Effector memory CD8-positive, alpha-beta T cell (primary cell): ENCODE data around the gene ZNF813.
"Not testable (repeated sequence)": the region's sequence is repeated elsewhere in the genome, so short reads cannot be mapped to it uniquely, and the experiment has no call there.

Experiments used
- ATAC-seq: fragments of 150-1000 bp; cut with Tn5 transposase; replicated peaks from 2 replicates; pipeline ENCODE4 v1.10.0; 2021; ENCODE audit warnings: mild to moderate bottlenecking, moderate library complexity
- DNase-seq, 3 experiments: peaks; one replicate each; pipeline ENCODE4 v3.0.0; 2021
- H3K27ac Mint-ChIP-seq, 2 donors: one replicate each; pipeline ENCODE4 v1.8.0; 2022; ENCODE audit warnings: mild to moderate bottlenecking in 2 of 2, mixed read lengths in 2 of 2, moderate library complexity in 2 of 2
- H3K27me3 Mint-ChIP-seq, 2 donors: one replicate each; pipeline ENCODE4 v1.8.0; 2022; ENCODE audit warnings: mixed read lengths in 2 of 2
- H3K36me3 Mint-ChIP-seq: one replicate; pipeline ENCODE4 v1.8.0; 2022; ENCODE audit warnings: mild to moderate bottlenecking, moderate library complexity, mixed read lengths; ENCODE audit not compliant: insufficient read depth
- H3K4me1 Mint-ChIP-seq, 2 donors: one replicate each; pipeline ENCODE4 v1.8.0; 2022; ENCODE audit warnings: low read depth in 2 of 2, mixed read lengths in 2 of 2
- H3K4me3 Mint-ChIP-seq, 2 donors: one replicate each; pipeline ENCODE4 v1.8.0; 2022; ENCODE audit warnings: mild to moderate bottlenecking in 2 of 2, mixed read lengths in 2 of 2, moderate library complexity in 2 of 2
- H3K9me3 Mint-ChIP-seq, 2 donors: one replicate each; pipeline ENCODE4 v1.8.0; 2022; ENCODE audit warnings: mixed read lengths in 2 of 2

The ZNF813 gene

GRCh38 chr19:53503151-53503550 lies 35.6 kb downstream of the ZNF813 start:
- ATAC-seq, DNase-seq, H3K27ac Mint-ChIP-seq, H3K4me3 Mint-ChIP-seq, H3K4me1 Mint-ChIP-seq, H3K36me3 Mint-ChIP-seq: not testable (repeated sequence)
- H3K27me3 Mint-ChIP-seq, result peaks cover 8 to 12% of the 10 kb centered on the region in 2 donors
- H3K9me3 Mint-ChIP-seq, result peaks cover 3 to 12% of the 10 kb centered on the region in 2 donors

- H3K27ac Mint-ChIP-seq, H3K4me1 Mint-ChIP-seq, DNase-seq, H3K9me3 Mint-ChIP-seq, ATAC-seq, H3K36me3 Mint-ChIP-seq, H3K4me3 Mint-ChIP-seq: not testable (repeated sequence)
- peaks cover 15 to 17% of the 10 kb centered on the region in 2 donors for H3K27me3 Mint-ChIP-seq
These were observed 36.3 kb downstream of the ZNF813 start for GRCh38 chr19:53503671-53504364.

- H3K36me3 Mint-ChIP-seq, H3K4me1 Mint-ChIP-seq, H3K27ac Mint-ChIP-seq, DNase-seq, H3K9me3 Mint-ChIP-seq, ATAC-seq, H3K4me3 Mint-ChIP-seq: not testable (repeated sequence)
- H3K27me3 Mint-ChIP-seq, result peaks cover 16 to 17% of the 10 kb centered on the region in 2 donors
These were observed 36.8 kb downstream of the ZNF813 start for GRCh38 chr19:53504365-53504703.

GRCh38 chr19:53504885-53505284 lies 37.4 kb downstream of the ZNF813 start:
- DNase-seq (no peak), ATAC-seq (no peak)
- H3K4me3 Mint-ChIP-seq, result no peak overlapping the region
- H3K4me1 Mint-ChIP-seq, result no peaks in the 10 kb centered on the region
- no peaks in the 10 kb centered on the region for H3K36me3 Mint-ChIP-seq
- peaks cover 2 to 7% of the 10 kb centered on the region in 2 donors for H3K9me3 Mint-ChIP-seq
- H3K27ac Mint-ChIP-seq, result no peak overlapping the region
- peaks cover 16 to 17% of the 10 kb centered on the region in 2 donors for H3K27me3 Mint-ChIP-seq

GRCh38 chr19:53506728-53507127 lies 39.2 kb downstream of the ZNF813 start:
- Mint-ChIP-seq H3K36me3 (no peaks in the 10 kb centered on the region), H3K27me3 (peaks cover 16 to 17% of the 10 kb centered on the region in 2 donors), H3K4me3 (no peak overlapping the region), H3K4me1 (no peaks in the 10 kb centered on the region), H3K9me3 (peaks cover 2 to 7% of the 10 kb centered on the region in 2 donors), H3K27ac (no peak overlapping the region)
- no peak for DNase-seq
- no peak for ATAC-seq

- peaks cover 16 to 17% of the 10 kb centered on the region in 2 donors for H3K27me3 Mint-ChIP-seq
- no peak overlapping the region for H3K4me3 Mint-ChIP-seq
- ATAC-seq (no peak), DNase-seq (no peak)
- H3K27ac Mint-ChIP-seq, result no peak overlapping the region
- H3K36me3 Mint-ChIP-seq, result no peaks in the 10 kb centered on the region
- H3K4me1 Mint-ChIP-seq, result peaks cover 0 to 3% of the 10 kb centered on the region in 2 donors
- H3K9me3 Mint-ChIP-seq, result peaks cover 2 to 7% of the 10 kb centered on the region in 2 donors
These were observed 40.2 kb downstream of the ZNF813 start for GRCh38 chr19:53507523-53508442.

- no peak overlapping the region for H3K4me3 Mint-ChIP-seq
- peaks cover 0 to 3% of the 10 kb centered on the region in 2 donors for H3K4me1 Mint-ChIP-seq
- H3K36me3 Mint-ChIP-seq, result no peaks in the 10 kb centered on the region
- DNase-seq (no peak), ATAC-seq (no peak)
- no peak overlapping the region for H3K27ac Mint-ChIP-seq
- peaks cover 2 to 7% of the 10 kb centered on the region in 2 donors for H3K9me3 Mint-ChIP-seq
- peaks cover 16 to 17% of the 10 kb centered on the region in 2 donors for H3K27me3 Mint-ChIP-seq
These were observed 41.9 kb downstream of the ZNF813 start for GRCh38 chr19:53509443-53509842.

- DNase-seq, result no peak
- ATAC-seq, result no peak
These were observed 42.3 kb downstream of the ZNF813 start for GRCh38 chr19:53509845-53510244.

GRCh38 chr19:53511357-53511756 lies 43.8 kb downstream of the ZNF813 start:
- ATAC-seq, result no peak
- Mint-ChIP-seq H3K27ac (no peak overlapping the region), H3K27me3 (peaks cover 9 to 14% of the 10 kb centered on the region in 2 donors), H3K36me3 (no peaks in the 10 kb centered on the region), H3K9me3 (peaks cover 2 to 4% of the 10 kb centered on the region in 2 donors), H3K4me3 (no peak overlapping the region), H3K4me1 (peaks cover 0 to 3% of the 10 kb centered on the region in 2 donors)
- DNase-seq, result no peak

More at GRCh38 chr19:53509845-53510244, 42.3 kb downstream of the ZNF813 start:
- H3K4me3 Mint-ChIP-seq, result no peak overlapping the region
- H3K36me3 Mint-ChIP-seq, result no peaks in the 10 kb centered on the region
- peaks cover 2 to 7% of the 10 kb centered on the region in 2 donors for H3K9me3 Mint-ChIP-seq
- H3K4me1 Mint-ChIP-seq, result peaks cover 0 to 3% of the 10 kb centered on the region in 2 donors
- H3K27me3 Mint-ChIP-seq, result peaks cover 16 to 17% of the 10 kb centered on the region in 2 donors
- H3K27ac Mint-ChIP-seq, result no peak overlapping the region

- no peaks in the 10 kb centered on the region for H3K9me3 Mint-ChIP-seq
- ATAC-seq (peak; percentile 78), DNase-seq (peak; percentile 32 to 35 (median 34))
- H3K27ac Mint-ChIP-seq, result no peak overlapping the region
- peaks cover 0 to 3% of the 10 kb centered on the region in 2 donors for H3K4me1 Mint-ChIP-seq
- no peaks in the 10 kb centered on the region for H3K36me3 Mint-ChIP-seq
- peaks cover 8 to 9% of the 10 kb centered on the region in 2 donors for H3K27me3 Mint-ChIP-seq
- H3K4me3 Mint-ChIP-seq, result no peak overlapping the region
These were observed 44.4 kb downstream of the ZNF813 start for GRCh38 chr19:53511933-53512374.

GRCh38 chr19:53515047-53515446 lies 47.5 kb downstream of the ZNF813 start:
- not testable (repeated sequence) for H3K4me1 Mint-ChIP-seq, ATAC-seq, H3K27me3 Mint-ChIP-seq, H3K9me3 Mint-ChIP-seq, H3K36me3 Mint-ChIP-seq, H3K4me3 Mint-ChIP-seq, DNase-seq, H3K27ac Mint-ChIP-seq

GRCh38 chr19:53517114-53517741 lies 49.7 kb downstream of the ZNF813 start:
- Mint-ChIP-seq H3K4me1 (peaks cover 10 to 13% of the 10 kb centered on the region in 2 donors), H3K9me3 (peaks cover 6% of the 10 kb centered on the region in 2 donors), H3K27me3 (no peaks in the 10 kb centered on the region), H3K4me3 (no peak overlapping the region), H3K27ac (no peak overlapping the region), H3K36me3 (peaks cover 3% of the 10 kb centered on the region)
- DNase-seq, result no peak
- ATAC-seq, result no peak

GRCh38 chr19:53518121-53518520 lies 50.6 kb downstream of the ZNF813 start:
- H3K27me3 Mint-ChIP-seq, result no peaks in the 10 kb centered on the region
- DNase-seq, result no peak

More at GRCh38 chr19:53518121-53518520, 50.6 kb downstream of the ZNF813 start:
- Mint-ChIP-seq H3K4me1 (peaks cover 12 to 13% of the 10 kb centered on the region in 2 donors), H3K4me3 (no peak overlapping the region), H3K9me3 (peaks cover 6% of the 10 kb centered on the region in 2 donors), H3K27ac (no peak overlapping the region), H3K36me3 (peaks cover 3% of the 10 kb centered on the region)
- ATAC-seq, result no peak
